Measurements from ENCODE around the gene FHIT.

FHIT gene

GRCh38 chr3:59877263-59878037 lies 1373.8 kb downstream of the FHIT start:
- in situ Hi-C loops (cut with MboI; ENCODE audit: low sequenced_read_pairs) = no loop called here

- in situ Hi-C loops (cut with MboI; ENCODE audit: low sequenced_read_pairs) = no loop called here
Observed at GRCh38 chr3:59876533-59877062, 1374.7 kb downstream of the FHIT start.

GRCh38 chr3:59873576-59874230 lies 1377.5 kb downstream of the FHIT start:
- in situ Hi-C loops (cut with MboI; ENCODE audit: low sequenced_read_pairs) = no loop called here

GRCh38 chr3:59872128-59872527 lies 1379.1 kb downstream of the FHIT start:
- in situ Hi-C loops (cut with MboI; ENCODE audit: low sequenced_read_pairs) = no loop called here

GRCh38 chr3:59867185-59868002 lies 1383.9 kb downstream of the FHIT start:
- in situ Hi-C loops (cut with MboI; ENCODE audit: low sequenced_read_pairs) = no loop called here

- in situ Hi-C loops (cut with MboI; ENCODE audit: low sequenced_read_pairs) = no loop called here
Observed at GRCh38 chr3:59866076-59866475, 1385.2 kb downstream of the FHIT start.

- in situ Hi-C loops (cut with MboI; ENCODE audit: low sequenced_read_pairs) = no loop called here
Observed at GRCh38 chr3:59865351-59865750, 1385.9 kb downstream of the FHIT start.

GRCh38 chr3:59862686-59863085 lies 1388.6 kb downstream of the FHIT start:
- in situ Hi-C loops (cut with MboI; ENCODE audit: low sequenced_read_pairs) = no loop called here

- in situ Hi-C loops (cut with MboI; ENCODE audit: low sequenced_read_pairs) = no loop called here
Observed at GRCh38 chr3:59857589-59858346, 1393.5 kb downstream of the FHIT start.

- in situ Hi-C loops (cut with MboI; ENCODE audit: low sequenced_read_pairs) = no loop called here
Observed at GRCh38 chr3:59856934-59857460, 1394.3 kb downstream of the FHIT start.

GRCh38 chr3:59854061-59854709 lies 1397.1 kb downstream of the FHIT start:
- in situ Hi-C loops (cut with MboI; ENCODE audit: low sequenced_read_pairs) = no loop called here

- in situ Hi-C loops (cut with MboI; ENCODE audit: low sequenced_read_pairs) = no loop called here
Observed at GRCh38 chr3:59850417-59850816, 1400.8 kb downstream of the FHIT start.

GRCh38 chr3:59845386-59845785 lies 1405.9 kb downstream of the FHIT start:
- in situ Hi-C loops (cut with MboI; ENCODE audit: low sequenced_read_pairs) = no loop called here

GRCh38 chr3:59843821-59844220 lies 1407.4 kb downstream of the FHIT start:
- in situ Hi-C loops (cut with MboI; ENCODE audit: low sequenced_read_pairs) = no loop called here

GRCh38 chr3:59839810-59840515 lies 1411.3 kb downstream of the FHIT start:
- in situ Hi-C loops (cut with MboI; ENCODE audit: low sequenced_read_pairs) = no loop called here

GRCh38 chr3:59839283-59839682 lies 1412.0 kb downstream of the FHIT start:
- in situ Hi-C loops (cut with MboI; ENCODE audit: low sequenced_read_pairs) = no loop called here

- in situ Hi-C loops (cut with MboI; ENCODE audit: low sequenced_read_pairs) = no loop called here
Observed at GRCh38 chr3:59836531-59836930, 1414.7 kb downstream of the FHIT start.

- in situ Hi-C loops (cut with MboI; ENCODE audit: low sequenced_read_pairs) = no loop called here
Observed at GRCh38 chr3:59832702-59833101, 1418.5 kb downstream of the FHIT start.

GRCh38 chr3:59832241-59832640 lies 1419.0 kb downstream of the FHIT start:
- in situ Hi-C loops (cut with MboI; ENCODE audit: low sequenced_read_pairs) = no loop called here

Data from HL-60/S4 treated with retinoic acid at 250 ng/mL for 4 days and 3 days (cell line).